BLaER1 (cell line): ENCODE data around the gene CMSS1.

ENCODE experiments used
- H3K27ac ChIP-seq: shearing (Covaris generic); formaldehyde crosslinking; 2 replicates; pipeline ENCODE4 v1.8.1; 2022
- H3K27me3 ChIP-seq: shearing (Covaris generic); formaldehyde crosslinking; 2 replicates; pipeline ENCODE4 v1.8.1; 2022
- H3K36me3 ChIP-seq: shearing (Covaris generic); formaldehyde crosslinking; 2 replicates; pipeline ENCODE4 v1.8.1; 2022
- H3K4me1 ChIP-seq: shearing (Covaris generic); formaldehyde crosslinking; 2 replicates; pipeline ENCODE4 v1.8.1; 2022
- H3K4me2 ChIP-seq: shearing (Covaris generic); formaldehyde crosslinking; 2 replicates; pipeline ENCODE4 v1.8.1; 2022
- H3K4me3 ChIP-seq: shearing (Covaris generic); formaldehyde crosslinking; 2 replicates; pipeline ENCODE4 v1.8.1; 2022
- H3K9ac ChIP-seq: shearing (Covaris generic); formaldehyde crosslinking; 2 replicates; pipeline ENCODE4 v1.8.1; 2022
- H3K9me3 ChIP-seq: shearing (Covaris generic); formaldehyde crosslinking; 2 replicates; pipeline ENCODE4 v1.8.1; 2022
- H4K20me1 ChIP-seq: shearing (Covaris generic); formaldehyde crosslinking; 2 replicates; pipeline ENCODE4 v1.8.1; 2022
- Cebpa-rat ChIP-seq: shearing (Covaris generic); IDR thresholded peaks from 2 replicates; pipeline ENCODE4 v1.8.1; 2022

Gene CMSS1

DNA sequence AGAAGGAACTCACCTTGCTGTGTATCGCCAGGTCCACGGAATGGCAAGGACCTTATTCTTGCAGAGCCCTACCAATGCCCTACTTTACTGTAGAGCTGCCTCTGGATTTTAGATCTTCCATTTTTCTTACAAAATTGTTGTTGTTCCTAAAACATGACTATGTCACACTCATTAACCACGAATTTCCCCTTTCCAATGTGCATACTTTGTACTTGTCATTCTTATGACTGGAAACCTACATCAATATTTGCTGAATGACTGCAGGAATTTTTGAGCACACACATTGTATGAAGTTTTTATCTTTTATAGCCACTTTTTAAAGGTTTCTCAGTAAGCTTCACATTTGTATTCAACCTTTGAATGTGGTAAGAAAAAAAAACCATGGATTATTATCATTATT is 35.9 kb upstream of the CMSS1 start:
- H3K9ac ChIP-seq: no peak overlapping the region
- TF ChIP-seq Cebpa-rat: no peak
- no peaks in the 10 kb centered on the region for H4K20me1 ChIP-seq
- no peaks in the 10 kb centered on the region for H3K36me3 ChIP-seq
- no peak overlapping the region for H3K4me2 ChIP-seq
- no peak overlapping the region for H3K27ac ChIP-seq
- peaks cover 7% of the 10 kb centered on the region for H3K4me1 ChIP-seq
- no peak overlapping the region for H3K4me3 ChIP-seq
- H3K9me3 ChIP-seq: no peaks in the 10 kb centered on the region
- H3K27me3 ChIP-seq: no peaks in the 10 kb centered on the region

DNA sequence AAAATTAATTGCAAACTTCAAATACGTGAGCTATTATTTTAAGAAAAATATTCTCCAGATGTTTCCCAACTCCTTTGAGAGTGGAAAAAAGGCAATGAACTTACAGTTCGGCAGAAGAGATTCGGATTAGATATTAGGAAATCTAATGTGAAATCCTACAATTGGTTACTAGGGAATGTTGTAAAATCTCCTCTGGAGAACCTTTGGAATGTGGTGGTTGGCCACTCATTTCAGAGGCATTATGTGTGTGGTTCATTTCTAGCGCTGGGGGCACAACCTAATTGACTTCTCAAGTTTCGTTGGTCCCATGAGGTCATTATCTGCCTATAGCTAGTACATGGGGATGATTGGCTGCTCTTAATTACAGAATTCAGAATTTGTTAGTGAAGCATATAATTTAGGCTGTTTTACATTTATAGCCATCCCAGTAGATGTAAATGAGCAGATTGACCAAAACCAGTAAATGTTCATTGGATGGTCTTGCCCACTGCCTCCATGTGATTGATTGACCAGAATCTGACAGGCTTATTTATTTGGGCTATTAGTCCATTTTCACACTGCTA is 34.6 kb upstream of the CMSS1 start:
- H3K36me3 ChIP-seq: no peaks in the 10 kb centered on the region
- no peak overlapping the region for H3K27ac ChIP-seq
- no peaks in the 10 kb centered on the region for H3K9me3 ChIP-seq
- H4K20me1 ChIP-seq: no peaks in the 10 kb centered on the region
- no peak overlapping the region for H3K4me2 ChIP-seq
- peaks cover 7% of the 10 kb centered on the region for H3K4me1 ChIP-seq
- H3K9ac ChIP-seq: no peak overlapping the region
- no peak for TF ChIP-seq Cebpa-rat
- H3K27me3 ChIP-seq: no peaks in the 10 kb centered on the region
- H3K4me3 ChIP-seq: no peak overlapping the region

DNA sequence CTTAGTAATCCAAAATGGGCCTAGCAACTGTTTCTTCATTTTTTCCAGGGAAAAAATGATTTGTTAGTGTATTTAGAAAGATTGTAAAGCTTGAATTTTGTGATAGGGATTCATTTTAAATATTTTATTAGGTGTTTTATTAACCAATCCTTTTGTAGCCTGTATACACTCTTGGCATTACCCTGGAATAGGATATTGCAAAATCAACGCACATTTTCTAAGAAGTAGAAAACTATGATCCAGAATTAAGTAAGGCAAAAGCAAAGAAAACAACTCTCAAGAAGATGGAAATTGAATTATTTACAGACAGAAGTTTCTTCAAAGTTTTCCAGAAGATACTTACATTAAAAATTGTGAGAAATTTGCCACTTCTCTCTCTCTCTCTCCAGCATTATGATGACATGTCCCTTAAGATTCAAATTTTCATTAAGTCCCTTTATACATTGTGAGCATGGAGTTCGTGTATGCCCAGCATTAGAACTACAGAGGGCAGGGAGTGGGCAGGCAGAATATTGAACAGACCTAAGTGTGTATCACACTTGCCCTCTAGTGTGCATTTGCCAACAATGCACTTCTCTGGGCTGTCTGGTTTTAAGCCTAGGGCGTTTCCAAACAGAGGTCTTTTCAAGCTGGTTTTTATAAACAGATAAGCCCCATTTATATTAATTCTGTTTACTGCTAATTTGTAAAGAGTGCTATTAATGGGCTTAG is 28.5 kb upstream of the CMSS1 start:
- Histone ChIP-seq H3K4me2 (no peak overlapping the region), H3K9ac (no peak overlapping the region), H3K4me1 (no peaks in the 10 kb centered on the region), H4K20me1 (no peaks in the 10 kb centered on the region), H3K27ac (no peak overlapping the region), H3K9me3 (no peaks in the 10 kb centered on the region), H3K27me3 (no peaks in the 10 kb centered on the region), H3K36me3 (no peaks in the 10 kb centered on the region), H3K4me3 (no peak overlapping the region)
- no peak for TF ChIP-seq Cebpa-rat

DNA sequence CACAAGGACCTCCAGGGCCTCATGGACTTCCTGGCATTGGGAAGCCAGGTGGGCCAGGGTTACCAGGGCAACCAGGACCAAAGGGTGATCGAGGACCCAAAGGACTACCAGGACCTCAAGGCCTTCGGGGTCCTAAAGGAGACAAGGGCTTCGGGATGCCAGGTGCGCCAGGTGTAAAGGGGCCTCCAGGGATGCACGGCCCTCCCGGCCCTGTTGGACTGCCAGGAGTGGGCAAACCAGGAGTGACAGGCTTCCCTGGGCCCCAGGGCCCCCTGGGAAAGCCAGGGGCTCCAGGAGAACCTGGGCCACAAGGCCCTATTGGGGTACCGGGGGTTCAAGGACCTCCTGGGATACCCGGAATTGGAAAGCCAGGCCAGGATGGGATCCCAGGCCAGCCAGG is 23.2 kb upstream of the CMSS1 start:
- Histone ChIP-seq H3K27me3 (no peaks in the 10 kb centered on the region), H3K27ac (no peak overlapping the region), H3K4me3 (no peak overlapping the region), H3K9ac (no peak overlapping the region), H3K4me2 (no peak overlapping the region), H3K36me3 (no peaks in the 10 kb centered on the region), H4K20me1 (no peaks in the 10 kb centered on the region), H3K4me1 (no peaks in the 10 kb centered on the region), H3K9me3 (no peaks in the 10 kb centered on the region)
- no peak for TF ChIP-seq Cebpa-rat

DNA sequence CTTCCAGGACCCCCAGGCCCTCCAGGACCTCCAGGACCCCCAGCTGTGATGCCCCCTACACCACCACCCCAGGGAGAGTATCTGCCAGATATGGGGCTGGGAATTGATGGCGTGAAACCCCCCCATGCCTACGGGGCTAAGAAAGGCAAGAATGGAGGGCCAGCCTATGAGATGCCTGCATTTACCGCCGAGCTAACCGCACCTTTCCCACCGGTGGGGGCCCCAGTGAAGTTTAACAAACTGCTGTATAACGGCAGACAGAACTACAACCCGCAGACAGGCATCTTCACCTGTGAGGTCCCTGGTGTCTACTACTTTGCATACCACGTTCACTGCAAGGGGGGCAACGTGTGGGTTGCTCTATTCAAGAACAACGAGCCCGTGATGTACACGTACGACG is 22.1 kb upstream of the CMSS1 start:
- Histone ChIP-seq H3K27ac (no peak overlapping the region), H3K4me2 (no peak overlapping the region), H4K20me1 (no peaks in the 10 kb centered on the region), H3K36me3 (no peaks in the 10 kb centered on the region), H3K4me1 (no peaks in the 10 kb centered on the region), H3K4me3 (no peak overlapping the region), H3K9ac (no peak overlapping the region), H3K27me3 (no peaks in the 10 kb centered on the region), H3K9me3 (no peaks in the 10 kb centered on the region)
- no peak for TF ChIP-seq Cebpa-rat

DNA sequence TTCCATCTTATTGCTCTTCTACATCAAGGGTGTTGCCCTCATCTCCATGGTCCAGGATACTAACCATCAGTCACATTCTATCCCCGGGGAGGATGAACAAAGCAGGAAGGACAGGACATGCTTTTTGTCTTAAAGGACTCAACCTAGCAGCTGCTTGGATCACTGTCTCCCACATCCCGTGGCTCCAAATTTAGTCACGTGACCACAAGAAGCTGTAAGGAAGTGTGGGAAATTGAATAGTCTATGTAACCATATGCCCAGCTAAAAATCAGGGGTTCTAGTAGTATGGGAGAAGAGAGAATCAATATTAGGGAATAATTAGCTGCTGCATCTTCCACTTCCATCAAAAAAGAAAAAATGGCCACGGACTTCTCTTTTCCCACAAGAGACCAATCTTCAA is 18.2 kb upstream of the CMSS1 start:
- H3K27ac ChIP-seq: no peak overlapping the region
- H4K20me1 ChIP-seq: no peaks in the 10 kb centered on the region
- H3K9ac ChIP-seq: no peak overlapping the region
- H3K4me1 ChIP-seq: no peaks in the 10 kb centered on the region
- H3K4me2 ChIP-seq: no peak overlapping the region
- no peak overlapping the region for H3K4me3 ChIP-seq
- H3K36me3 ChIP-seq: peaks cover 9% of the 10 kb centered on the region; the same call in 1 of the 2 replicates
- H3K27me3 ChIP-seq: no peaks in the 10 kb centered on the region
- H3K9me3 ChIP-seq: peaks cover 12% of the 10 kb centered on the region
- no peak for TF ChIP-seq Cebpa-rat

DNA sequence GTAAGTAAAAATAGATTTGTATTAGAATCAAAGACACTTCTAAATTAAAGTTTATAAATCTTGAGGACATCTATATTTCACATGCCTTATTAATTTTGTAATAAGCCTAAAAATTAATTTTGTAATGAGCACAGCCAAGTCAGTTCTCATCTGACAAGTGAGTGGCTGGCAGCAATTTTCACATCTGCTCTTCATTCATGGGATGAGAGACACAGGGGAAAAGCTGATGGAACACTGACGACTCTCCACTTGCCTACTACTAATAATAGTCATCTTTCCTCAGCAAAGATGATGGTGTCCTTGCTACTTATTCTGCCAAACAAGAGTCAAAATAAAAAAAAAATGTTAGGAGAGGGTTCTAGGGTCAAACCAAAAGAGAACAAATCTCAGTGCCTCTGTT is 14.4 kb upstream of the CMSS1 start:
- Histone ChIP-seq H3K4me1 (no peaks in the 10 kb centered on the region), H3K27ac (no peak overlapping the region), H3K27me3 (no peaks in the 10 kb centered on the region), H3K4me3 (no peak overlapping the region), H4K20me1 (no peaks in the 10 kb centered on the region), H3K9ac (no peak overlapping the region), H3K36me3 (peaks cover 18% of the 10 kb centered on the region), H3K9me3 (peaks cover 36% of the 10 kb centered on the region), H3K4me2 (no peak overlapping the region)
- no peak for TF ChIP-seq Cebpa-rat

DNA sequence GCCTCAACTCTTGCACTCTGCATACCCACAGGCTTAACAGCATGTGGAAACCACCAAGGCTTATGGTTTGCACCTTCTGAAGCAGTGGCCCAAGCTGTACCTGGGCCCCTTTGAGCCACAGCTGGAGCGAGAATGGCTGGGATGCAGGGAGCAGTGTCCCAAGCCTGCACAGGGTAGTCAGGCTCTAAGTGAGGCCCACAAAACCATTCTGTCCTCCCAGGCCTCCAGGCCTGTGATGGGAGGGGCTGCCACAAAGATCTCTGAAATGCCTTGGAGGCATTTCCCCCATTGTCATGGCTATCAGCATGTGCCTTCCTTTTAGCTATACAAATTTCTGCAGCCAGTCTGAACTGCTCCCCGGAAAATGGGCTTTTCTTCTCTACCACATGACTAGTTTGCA is 12.5 kb upstream of the CMSS1 start:
- H3K4me1 ChIP-seq: no peaks in the 10 kb centered on the region
- H3K27ac ChIP-seq: no peak overlapping the region

DNA sequence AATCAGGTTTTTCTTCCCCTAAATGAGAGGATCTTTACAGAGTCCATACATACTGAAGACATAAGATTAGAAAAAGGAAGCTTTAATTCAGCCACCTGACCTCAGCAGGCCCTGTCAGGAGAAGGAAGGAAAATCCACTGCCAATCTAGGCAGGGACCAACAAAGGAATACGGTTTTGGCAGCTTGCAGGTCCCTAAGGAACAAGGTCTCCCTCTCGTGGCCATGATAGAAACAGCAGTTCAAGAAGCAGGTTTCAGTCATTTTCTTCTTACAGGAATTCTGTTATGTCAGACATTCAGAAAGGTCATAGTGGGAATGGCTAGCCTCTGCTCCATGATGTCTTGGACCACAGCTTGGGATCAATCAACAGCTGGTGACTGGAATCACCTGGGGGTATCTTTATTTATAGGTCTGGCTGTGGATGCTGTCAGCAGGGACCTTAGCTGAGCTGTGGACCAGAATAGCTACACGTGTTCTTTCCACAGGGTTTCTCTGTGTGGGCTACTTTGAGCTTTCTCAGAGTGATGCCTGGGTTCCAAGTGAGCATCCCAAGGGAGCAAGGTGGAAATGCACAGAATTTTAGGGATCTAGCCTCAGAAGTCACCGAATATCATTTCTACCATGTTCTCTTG is 9.4 kb upstream of the CMSS1 start:
- H4K20me1 ChIP-seq: no peaks in the 10 kb centered on the region
- peaks cover 18% of the 10 kb centered on the region for H3K36me3 ChIP-seq
- no peak for TF ChIP-seq Cebpa-rat
- H3K9me3 ChIP-seq: peaks cover 32% of the 10 kb centered on the region
- no peak overlapping the region for H3K4me3 ChIP-seq
- H3K27ac ChIP-seq: no peak overlapping the region
- H3K4me1 ChIP-seq: no peaks in the 10 kb centered on the region
- no peak overlapping the region for H3K4me2 ChIP-seq
- H3K9ac ChIP-seq: no peak overlapping the region
- no peaks in the 10 kb centered on the region for H3K27me3 ChIP-seq

More for the DNA sequence above, 12.5 kb upstream of the CMSS1 start:
- no peak for TF ChIP-seq Cebpa-rat
- Histone ChIP-seq H4K20me1 (no peaks in the 10 kb centered on the region), H3K9ac (no peak overlapping the region), H3K36me3 (peaks cover 18% of the 10 kb centered on the region), H3K4me2 (no peak overlapping the region), H3K9me3 (peaks cover 36% of the 10 kb centered on the region), H3K27me3 (no peaks in the 10 kb centered on the region), H3K4me3 (0 out of 2 replicates have a peak overlapping the region, but pooled peaks have one; percentile 25)

DNA sequence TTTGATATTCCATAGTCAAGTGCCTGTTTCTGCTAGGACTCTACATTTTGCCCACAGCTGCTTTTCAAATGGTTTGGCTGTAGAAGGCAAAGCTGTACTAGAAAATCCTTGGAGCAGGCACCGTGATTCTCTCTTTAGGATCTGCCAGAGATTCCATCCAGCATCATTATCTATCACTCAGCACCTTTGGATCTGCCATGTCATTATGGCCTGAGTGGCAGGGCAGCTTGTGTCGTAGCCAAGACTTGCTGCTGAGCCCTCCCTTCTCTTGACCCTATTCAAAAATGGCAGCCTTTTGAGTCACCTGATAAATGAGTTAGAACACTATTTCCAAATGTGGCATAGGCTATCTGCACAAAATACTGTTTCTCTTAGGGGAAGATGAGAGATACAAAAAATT is 8.1 kb upstream of the CMSS1 start:
- Histone ChIP-seq H3K27ac (no peak overlapping the region), H3K27me3 (no peaks in the 10 kb centered on the region), H3K4me3 (no peak overlapping the region), H3K9me3 (peaks cover 23% of the 10 kb centered on the region), H4K20me1 (no peaks in the 10 kb centered on the region), H3K36me3 (peaks cover 7% of the 10 kb centered on the region), H3K9ac (no peak overlapping the region), H3K4me2 (no peak overlapping the region), H3K4me1 (no peaks in the 10 kb centered on the region)
- TF ChIP-seq Cebpa-rat: no peak
